Measurements from ENCODE around the gene GULP1. TPM values are rescaled to one million over a fixed set of nuclear protein-coding genes. Genes with fewer than 3 reads are reported as not detected.

GULP1 gene
- total RNA-seq, 1 experiment from 2014 or later, result 140 TPM

DNA sequence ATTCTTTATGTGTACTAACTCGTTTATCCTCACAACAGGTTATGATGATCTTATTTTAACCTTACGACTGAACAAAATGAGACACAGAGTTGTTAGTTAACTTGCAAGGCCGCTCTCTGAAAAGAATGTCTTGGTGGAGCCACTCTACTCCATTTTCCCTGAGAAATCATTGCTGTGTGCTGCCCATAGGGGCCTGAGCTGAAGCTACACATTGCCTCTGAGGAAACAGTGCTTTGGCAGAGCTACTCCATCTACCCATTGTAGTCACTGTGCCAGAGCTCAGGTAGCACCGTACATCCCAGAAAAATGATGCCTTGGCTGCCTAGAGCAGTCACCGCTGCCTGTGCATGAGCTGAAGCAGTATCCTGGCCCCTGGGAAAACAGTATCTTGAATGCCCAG is 61.6 kb downstream of the GULP1 start:
- no peak overlapping the region for H3K4me3 Mint-ChIP-seq
- no peak for DNase-seq
- peaks cover 6% of the 10 kb centered on the region; the same call in 1 of the 2 replicates for H3K4me1 ChIP-seq (ENCODE audit: insufficient read depth, low read length)
- no peak overlapping the region for H3K23ac ChIP-seq (ENCODE audit: insufficient read length, low read depth, low read length)
- no peak overlapping the region for H3K14ac ChIP-seq (ENCODE audit: insufficient read depth, low read length)
- H3K9ac ChIP-seq (ENCODE audit: extremely low read depth, insufficient read length, low read length), result no peak overlapping the region
- H3K4me1 Mint-ChIP-seq, result peaks cover 15 to 25% of the 10 kb centered on the region in 2 experiments
- H3K79me1 ChIP-seq (ENCODE audit: insufficient read depth, low read depth, low read length, poor library complexity, severe bottlenecking), result no peaks in the 10 kb centered on the region
- H3K9me3 Mint-ChIP-seq, result peaks cover 0 to 3% of the 10 kb centered on the region in 2 experiments; a peak in 2 of 5 replicates
- H3K27ac Mint-ChIP-seq, result 0 out of 7 replicates have a peak overlapping the region, but pooled peaks of 1 of the 3 experiments have one; percentile 47
- no peak overlapping the region for H3K18ac ChIP-seq (ENCODE audit: insufficient read length, low read depth, low read length)
- H2AK5ac ChIP-seq (ENCODE audit: insufficient read length, low read length), result no peak overlapping the region
- no peak overlapping the region for H4K91ac ChIP-seq (ENCODE audit: insufficient read length, low read depth, low read length)
- no peaks in the 10 kb centered on the region for H3K23me2 ChIP-seq (ENCODE audit: insufficient read length, low read depth, low read length, poor library complexity, severe bottlenecking)
- H2BK20ac ChIP-seq (ENCODE audit: low read depth, low read length, poor library complexity, severe bottlenecking), result no peak overlapping the region
- H3K27ac ChIP-seq (ENCODE audit: insufficient read length, low read depth, low read length), result no peak overlapping the region
- no peaks in the 10 kb centered on the region for H3K27me3 Mint-ChIP-seq (ENCODE audit: low read depth)
- no peak overlapping the region for H2BK120ac ChIP-seq (ENCODE audit: low read depth, low read length, poor library complexity, severe bottlenecking)
- H3K56ac ChIP-seq (ENCODE audit: insufficient read length, low read depth, low read length), result no peak overlapping the region
- no peak overlapping the region for H3K4ac ChIP-seq (ENCODE audit: low read depth, low read length)
- peaks cover 20% of the 10 kb centered on the region; the same call in 1 of the 2 replicates for H3K79me2 ChIP-seq (ENCODE audit: insufficient read depth, low read length)
- peaks cover 7 to 20% (median 8%) of the 10 kb centered on the region in 3 experiments; a peak in 6 of 7 replicates for H3K36me3 Mint-ChIP-seq (ENCODE audit: insufficient read depth in 1 of 3, low read depth in 3 of 3)
- no peak overlapping the region for H3K4me2 ChIP-seq (ENCODE audit: insufficient read depth, insufficient read length, low read length)
- no CpG with 5 or more reads among the region's 5 CpGs for WGBS (ENCODE audit: extremely low coverage, insufficient read length, low lambda C conversion rate)
- H2BK5ac ChIP-seq (ENCODE audit: insufficient read length, low read length), result no peak overlapping the region
- TF ChIP-seq, protein P1, sequence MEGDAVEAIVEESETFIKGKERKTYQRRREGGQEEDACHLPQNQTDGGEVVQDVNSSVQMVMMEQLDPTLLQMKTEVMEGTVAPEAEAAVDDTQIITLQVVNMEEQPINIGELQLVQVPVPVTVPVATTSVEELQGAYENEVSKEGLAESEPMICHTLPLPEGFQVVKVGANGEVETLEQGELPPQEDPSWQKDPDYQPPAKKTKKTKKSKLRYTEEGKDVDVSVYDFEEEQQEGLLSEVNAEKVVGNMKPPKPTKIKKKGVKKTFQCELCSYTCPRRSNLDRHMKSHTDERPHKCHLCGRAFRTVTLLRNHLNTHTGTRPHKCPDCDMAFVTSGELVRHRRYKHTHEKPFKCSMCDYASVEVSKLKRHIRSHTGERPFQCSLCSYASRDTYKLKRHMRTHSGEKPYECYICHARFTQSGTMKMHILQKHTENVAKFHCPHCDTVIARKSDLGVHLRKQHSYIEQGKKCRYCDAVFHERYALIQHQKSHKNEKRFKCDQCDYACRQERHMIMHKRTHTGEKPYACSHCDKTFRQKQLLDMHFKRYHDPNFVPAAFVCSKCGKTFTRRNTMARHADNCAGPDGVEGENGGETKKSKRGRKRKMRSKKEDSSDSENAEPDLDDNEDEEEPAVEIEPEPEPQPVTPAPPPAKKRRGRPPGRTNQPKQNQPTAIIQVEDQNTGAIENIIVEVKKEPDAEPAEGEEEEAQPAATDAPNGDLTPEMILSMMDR (conservative IDR thresholded peaks at IDR 0.05), result no peak
- no peak overlapping the region for H2AFZ ChIP-seq (ENCODE audit: low read length)
- no peak overlapping the region for H4K8ac ChIP-seq (replicated peaks; ENCODE audit: insufficient read length, low read depth, low read length)
- no peak overlapping the region for H2BK12ac ChIP-seq (ENCODE audit: insufficient read length, low read depth, low read length)
- H4K5ac ChIP-seq (ENCODE audit: insufficient read length, low read depth, low read length), result no peak overlapping the region
- no peaks in the 10 kb centered on the region for H3K9me3 ChIP-seq (ENCODE audit: control insufficient read depth, low read depth, low read length)
- no peak overlapping the region for H3T11ph ChIP-seq (ENCODE audit: low read length)
- H2BK15ac ChIP-seq (ENCODE audit: low read depth, low read length), result no peak overlapping the region
- no peaks in the 10 kb centered on the region for H4K20me1 ChIP-seq (ENCODE audit: control insufficient read depth, insufficient read depth, insufficient read length)
- no peaks in the 10 kb centered on the region for H3K27me3 ChIP-seq (ENCODE audit: insufficient read depth, low read length)
